ENCODE measurements around the gene TYW1.

GRCh38 chr7:67006965-67007364 is 10.3 kb downstream of the TYW1 start:
- TF ChIP-seq POLR2A (IDR thresholded peaks at IDR 0.05; ENCODE audit: control extremely low read depth in 1 of 2, low read depth in 2 of 2, low read length in 2 of 2) (no peak), SIRT6 (IDR thresholded peaks at IDR 0.05; ENCODE audit: low read length) (no peak), CTCF (IDR thresholded peaks at IDR 0.05; ENCODE audit: control extremely low read depth in 1 of 3, insufficient read depth in 1 of 3, low read depth in 1 of 3, low read length in 3 of 3) (no peak), MAX (IDR thresholded peaks at IDR 0.05) (no peak), TAF1 (IDR thresholded peaks at IDR 0.05; ENCODE audit: low read depth, low read length) (no peak), POLR2AphosphoS5 (IDR thresholded peaks at IDR 0.05; ENCODE audit: low read depth, low read length) (no peak), CTBP2 (IDR thresholded peaks at IDR 0.05; ENCODE audit: borderline replicate concordance, insufficient read depth, insufficient read length, low read length) (no peak), E2F6 (IDR thresholded peaks at IDR 0.05) (no peak), CBX5 (IDR thresholded peaks at IDR 0.05; ENCODE audit: low read depth, low read length) (no peak), MAFK (IDR thresholded peaks at IDR 0.05; ENCODE audit: low read depth, low read length) (no peak), HDAC6 (IDR thresholded peaks at IDR 0.05; ENCODE audit: low read depth, low read length) (no peak)

Data from H1 (cell line).